OCI-LY3 (cell line): Measurements from ENCODE around the gene CAP1.

Experiments
- CTCF ChIP-seq: fragments of 200-600, 300-600 bp; sonication (generic); IDR thresholded peaks from 2 replicates; pipeline ENCODE4 v1.5.1; 2014; ENCODE audit warnings: antibody characterized with exemption, low read length, low read depth
- EZH2phosphoT487 ChIP-seq: fragments of 200-600 bp; shearing (Covaris generic); IDR thresholded peaks from 2 replicates; pipeline ENCODE4 v1.6.1; 2018; ENCODE audit warnings: antibody characterized with exemption, mixed run types, low read depth

GRCh38 chr1:40034869-40035268 is 5.7 kb upstream of the CAP1 start:
- no peak for TF ChIP-seq EZH2phosphoT487
- no peak for TF ChIP-seq CTCF
